Spinal cord (tissue), 10 donors: ENCODE measurements around the gene KIF25. TPM values are rescaled to one million over a fixed set of nuclear protein-coding genes. Genes with fewer than 3 reads are reported as not detected.

Experiments used
- DNase-seq, 6 donors: peaks; one replicate each; pipeline versions ENCODE4 v3.0.0 to v3.0.0-alpha.2; 2013 to 2015; ENCODE audit warnings: low spot score in 6 of 6, low read depth in 4 of 6
- H3K27ac ChIP-seq: one replicate; pipeline ENCODE4 v1.5.1; 2013; ENCODE audit warnings: low read depth, low read length, control low read depth
- H3K27me3 ChIP-seq: one replicate; pipeline ENCODE4 v1.6.1; 2013; ENCODE audit warnings: low read length; ENCODE audit not compliant: control insufficient read depth, insufficient read depth
- H3K36me3 ChIP-seq: one replicate; pipeline ENCODE4 v1.6.1; 2013; ENCODE audit warnings: low read length; ENCODE audit not compliant: control insufficient read depth, insufficient read depth
- H3K4me1 ChIP-seq: one replicate; pipeline ENCODE4 v1.6.1; 2013; ENCODE audit warnings: low read length; ENCODE audit not compliant: control insufficient read depth, insufficient read depth
- H3K4me3 ChIP-seq: one replicate; pipeline ENCODE4 v1.5.1; 2013; ENCODE audit warnings: low read depth, low read length, control low read depth
- H3K9me3 ChIP-seq: one replicate; pipeline ENCODE4 v1.6.1; 2013; ENCODE audit warnings: low read length; ENCODE audit not compliant: control insufficient read depth, insufficient read depth
- WGBS: methylation state at CpG from one replicate; pipeline ENCODE4 v1.1.5; 2013; ENCODE audit warnings: missing lambda C conversion rate; ENCODE audit not compliant: insufficient coverage; 5-methylcytosine and 5-hydroxymethylcytosine counted together
- polyA plus RNA-seq, 2 donors: library from polyadenylated mRNA; unstranded; fragments of 120-200 nt; gene quantifications; one replicate each; pipeline ENCODE4 v1.2.1, GENCODE V29; 2013; ENCODE audit not compliant: insufficient read length in 2 of 2
- total RNA-seq, 2 donors: library from RNA; depleted of rRNA in 1 of 2; stranded (reverse); fragments of 120-200 nt in 1 of 2; fragments of >200 nt in 1 of 2; gene quantifications; one replicate each; pipeline versions ENCODE4 v1.2.3 to v1.2.4, GENCODE V29; 2013 to 2014
- donor health status: healthy.

Gene KIF25
- total and polyA plus RNA-seq, 4 donors, result 1.2 to 3.0 (median 2.2) TPM; not detected in 1

DNA sequence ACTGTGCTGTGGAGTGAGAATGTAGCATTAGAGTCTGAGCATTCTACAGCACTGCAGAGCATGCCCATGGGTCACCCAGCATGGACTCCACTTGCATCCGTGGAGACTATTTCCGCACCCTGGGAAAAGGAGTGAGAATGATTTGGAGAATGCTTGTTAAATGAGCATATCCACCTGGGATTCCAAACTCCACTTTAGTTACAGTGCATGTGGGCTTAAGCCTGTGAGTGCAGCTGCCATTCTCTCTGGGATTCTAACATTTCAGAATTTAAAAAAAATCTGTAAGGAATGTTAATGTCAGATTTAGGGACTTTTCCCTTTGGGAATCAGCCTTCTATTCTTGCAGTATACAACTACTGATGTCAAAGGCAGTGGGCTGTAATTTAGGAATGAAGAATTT, 33.4 kb downstream of the KIF25 start:
- peak in 1 of 6 donors; percentile 37 for DNase-seq
- Histone ChIP-seq H3K36me3 (no peaks in the 10 kb centered on the region), H3K4me3 (no peak overlapping the region), H3K4me1 (peaks cover 15% of the 10 kb centered on the region), H3K9me3 (no peaks in the 10 kb centered on the region), H3K27me3 (no peaks in the 10 kb centered on the region), H3K27ac (no peak overlapping the region)
- WGBS, result no CpG with 5 or more reads among the region's 2 CpGs

DNA sequence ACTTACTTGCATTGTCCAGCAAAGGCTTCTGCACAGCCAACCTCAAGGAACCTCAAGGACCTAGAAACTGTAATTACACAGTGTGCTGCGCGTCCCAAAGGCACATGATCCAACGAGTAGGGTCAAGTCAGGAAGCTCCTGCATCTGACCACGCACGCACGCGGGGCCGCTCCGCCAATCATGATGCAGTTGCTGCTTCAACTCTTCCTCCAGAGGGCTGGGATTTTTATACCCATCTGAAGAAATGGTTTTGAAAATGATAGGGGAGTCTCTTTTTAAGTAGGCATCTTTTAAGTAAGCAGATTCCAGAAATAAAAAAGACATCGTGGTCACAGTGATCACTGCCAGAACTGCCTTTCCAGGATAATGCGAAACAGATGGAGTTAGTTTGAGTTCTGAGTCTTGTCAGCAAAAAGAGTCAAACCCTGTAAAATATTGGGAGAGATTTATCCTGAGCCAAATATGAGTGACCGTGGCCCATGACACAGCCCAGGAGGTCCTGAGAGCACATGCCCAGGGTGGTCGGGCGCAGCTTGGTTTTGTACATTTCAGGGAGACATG, 34.0 kb downstream of the KIF25 start:
- Histone ChIP-seq H3K4me3 (no peak overlapping the region), H3K27me3 (no peaks in the 10 kb centered on the region), H3K9me3 (no peaks in the 10 kb centered on the region), H3K36me3 (no peaks in the 10 kb centered on the region), H3K4me1 (peaks cover 19% of the 10 kb centered on the region), H3K27ac (peak overlapping the region; percentile 57)
- 91% methylated on average over 8 of the region's 14 CpGs for WGBS
- peak in 1 of 6 donors; percentile 84 for DNase-seq

DNA sequence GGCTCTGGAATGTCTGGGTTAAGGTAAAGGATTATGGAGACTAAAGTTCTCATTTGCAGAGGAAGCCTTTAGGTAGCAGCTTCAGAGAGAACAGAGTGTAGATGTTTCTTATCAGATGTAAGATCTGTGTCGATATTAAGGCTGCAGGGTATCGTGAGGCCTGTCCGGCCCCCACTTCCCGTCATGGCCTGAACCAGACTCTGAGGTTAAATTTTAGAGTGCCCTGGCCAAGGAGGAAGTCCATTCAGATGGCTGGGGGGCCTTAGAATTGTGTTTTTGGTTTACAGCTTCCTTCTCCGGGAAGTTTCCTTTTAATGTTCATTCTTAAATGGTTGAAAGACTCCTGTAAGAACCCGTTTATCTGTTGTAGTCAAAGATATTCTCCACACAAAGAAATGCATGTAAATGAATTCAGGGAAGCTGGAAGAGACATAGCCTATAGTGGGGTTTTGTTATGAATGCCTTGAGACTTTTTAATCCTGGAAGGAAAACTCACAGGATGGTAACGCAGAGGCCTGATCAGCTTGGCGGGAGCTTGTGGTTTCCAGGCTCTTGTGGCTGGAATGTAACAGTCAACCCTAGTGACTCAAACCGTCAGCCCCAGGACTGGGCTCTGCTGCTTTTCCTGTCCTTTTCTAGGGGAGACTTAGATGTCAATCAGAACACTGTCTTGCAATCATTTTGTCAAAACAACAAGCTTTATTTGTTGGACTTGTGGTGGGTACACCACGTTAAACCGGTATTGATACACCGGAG, 34.7 kb downstream of the KIF25 start:
- Histone ChIP-seq H3K27me3 (no peaks in the 10 kb centered on the region), H3K4me1 (peaks cover 19% of the 10 kb centered on the region), H3K9me3 (no peaks in the 10 kb centered on the region), H3K27ac (peak overlapping the region; percentile 57), H3K4me3 (no peak overlapping the region), H3K36me3 (no peaks in the 10 kb centered on the region)
- DNase-seq, result peak in 1 of 6 donors; percentile 57
- WGBS, result 64% methylated on average over 9 of the region's 12 CpGs

DNA sequence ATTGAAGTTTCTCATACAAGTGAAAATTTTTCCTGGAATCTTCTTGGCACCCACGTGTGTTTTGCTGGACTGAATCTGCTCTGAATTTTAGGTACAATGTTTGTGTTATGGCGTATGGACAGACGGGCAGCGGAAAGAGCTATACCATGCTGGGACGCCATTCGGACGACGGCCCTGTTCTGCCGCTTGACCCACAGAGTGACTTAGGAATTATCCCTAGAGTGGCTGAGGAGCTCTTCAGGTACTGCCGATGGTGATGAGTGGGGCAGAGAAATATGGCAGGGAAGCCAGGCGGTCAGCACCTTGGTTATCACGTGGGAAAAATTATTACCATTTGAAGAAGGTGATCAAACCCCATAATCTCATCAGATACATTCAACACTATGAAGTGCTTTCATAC, 36.3 kb downstream of the KIF25 start:
- DNase-seq, result no peak
- Histone ChIP-seq H3K27ac (no peak overlapping the region), H3K9me3 (peaks cover 8% of the 10 kb centered on the region), H3K27me3 (no peaks in the 10 kb centered on the region), H3K36me3 (no peaks in the 10 kb centered on the region), H3K4me1 (peaks cover 19% of the 10 kb centered on the region), H3K4me3 (no peak overlapping the region)
- WGBS, result over 99% methylated on average over 10 of the region's 12 CpGs

DNA sequence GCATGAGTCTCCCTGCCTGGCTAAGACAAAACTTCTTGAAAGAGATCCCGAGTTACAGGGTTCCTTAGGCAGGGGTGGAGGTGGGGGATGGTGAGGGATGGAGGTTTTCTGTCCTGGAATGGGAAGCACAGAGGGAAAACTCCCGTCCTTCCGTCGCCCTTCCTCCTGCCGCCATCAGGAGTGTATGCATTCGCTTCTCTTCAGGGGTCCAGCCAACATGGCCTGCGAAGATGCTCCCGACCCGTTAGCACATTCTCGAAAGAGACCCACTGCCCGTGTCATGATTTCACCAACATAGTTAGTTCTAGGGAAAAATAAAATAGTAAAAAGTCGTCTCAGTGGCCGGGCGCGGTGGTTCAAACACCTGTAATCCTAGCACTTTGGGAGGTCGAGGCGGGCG, 37.1 kb downstream of the KIF25 start:
- Histone ChIP-seq H3K4me3 (no peak overlapping the region), H3K27me3 (no peaks in the 10 kb centered on the region), H3K36me3 (no peaks in the 10 kb centered on the region), H3K4me1 (peaks cover 19% of the 10 kb centered on the region), H3K9me3 (peaks cover 13% of the 10 kb centered on the region), H3K27ac (peak overlapping the region; percentile 20)
- 83% methylated on average over 6 of the region's 18 CpGs for WGBS
- DNase-seq, result no peak

DNA sequence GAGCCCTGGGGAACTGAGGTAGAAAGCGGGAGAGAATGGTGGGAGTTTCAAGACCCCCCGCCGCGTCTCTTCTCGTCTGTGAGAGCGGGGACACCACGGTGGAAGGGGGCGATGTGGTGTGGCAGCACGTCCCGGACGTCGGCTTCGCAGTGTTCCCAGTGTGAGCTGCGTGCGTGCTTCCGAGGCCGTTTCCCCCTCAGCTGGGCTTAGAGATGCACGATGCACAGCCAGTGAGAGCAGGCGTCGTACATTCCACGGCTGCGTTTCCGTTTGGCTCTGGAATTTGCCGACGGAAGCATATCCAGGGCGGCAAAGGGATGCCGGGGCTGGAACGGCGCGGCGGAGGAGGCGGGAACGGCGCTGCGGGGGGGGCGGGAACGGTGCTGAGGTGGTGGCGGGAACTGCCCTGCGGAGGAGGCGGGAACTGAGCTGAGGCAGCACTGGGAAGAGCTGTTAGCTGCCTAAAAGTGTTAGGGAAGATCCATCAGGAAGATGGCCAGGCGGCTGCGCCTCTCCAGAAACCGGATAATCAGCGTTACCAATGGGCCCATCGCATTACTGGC, 37.7 kb downstream of the KIF25 start:
- WGBS, result 12% methylated on average over 40 of the region's 45 CpGs
- Histone ChIP-seq H3K27ac (peak overlapping the region; percentile 70), H3K4me1 (peaks cover 19% of the 10 kb centered on the region), H3K4me3 (peak overlapping the region; percentile 31), H3K9me3 (peaks cover 17% of the 10 kb centered on the region), H3K27me3 (no peaks in the 10 kb centered on the region), H3K36me3 (no peaks in the 10 kb centered on the region)
- DNase-seq, result peak in 2 of 6 donors; percentile 75 to 84

DNA sequence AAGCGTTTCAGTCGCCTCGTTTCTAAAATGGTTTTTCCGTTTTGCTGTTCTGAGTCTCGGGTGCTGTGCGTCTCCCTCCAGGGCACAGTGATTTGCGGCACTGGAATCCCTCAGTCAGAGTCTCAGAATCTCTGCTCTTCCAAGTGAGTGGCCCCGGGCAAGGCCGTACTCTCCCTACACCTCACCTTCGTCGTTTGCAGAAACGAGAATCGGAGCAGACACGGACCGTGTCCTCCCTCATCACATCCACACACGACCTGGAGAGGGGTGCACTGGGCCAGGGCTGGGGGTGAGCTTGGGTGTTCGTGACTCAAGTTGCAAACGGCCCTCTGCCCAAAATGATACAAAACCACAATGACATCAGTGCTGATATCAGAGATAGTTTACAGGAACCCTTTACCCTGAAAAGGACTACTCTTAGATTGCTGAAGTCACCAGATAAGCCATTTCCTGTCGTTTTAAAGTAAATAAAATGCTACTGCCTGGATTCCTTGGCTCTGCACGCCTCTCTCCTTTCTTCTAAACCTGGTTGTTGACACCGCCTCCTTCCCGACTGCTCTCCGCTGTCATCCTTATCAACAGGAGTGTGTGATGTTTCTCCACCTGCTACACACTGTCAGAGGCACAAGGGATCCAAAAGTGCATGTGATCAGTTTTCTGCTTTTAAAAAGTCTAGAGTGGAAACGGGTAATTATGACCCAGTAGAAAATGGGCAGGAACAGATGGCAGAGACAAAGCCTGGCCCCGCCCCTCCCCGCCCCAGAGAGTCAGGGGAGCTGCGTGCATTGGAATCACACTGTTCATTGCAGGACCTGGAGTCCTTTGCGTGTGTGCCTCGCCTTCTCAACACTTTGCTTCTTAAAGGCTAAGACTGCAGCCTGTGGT, 38.4 kb downstream of the KIF25 start:
- Histone ChIP-seq H3K27me3 (no peaks in the 10 kb centered on the region), H3K9me3 (peaks cover 19% of the 10 kb centered on the region), H3K4me1 (peaks cover 19% of the 10 kb centered on the region), H3K36me3 (no peaks in the 10 kb centered on the region), H3K4me3 (peak overlapping the region; percentile 31), H3K27ac (peak overlapping the region; percentile 70)
- whole genome bisulfite sequencing, result 46% methylated on average over 14 of the region's 29 CpGs
- DNase-seq, result peak in 1 of 6 donors; percentile 50

DNA sequence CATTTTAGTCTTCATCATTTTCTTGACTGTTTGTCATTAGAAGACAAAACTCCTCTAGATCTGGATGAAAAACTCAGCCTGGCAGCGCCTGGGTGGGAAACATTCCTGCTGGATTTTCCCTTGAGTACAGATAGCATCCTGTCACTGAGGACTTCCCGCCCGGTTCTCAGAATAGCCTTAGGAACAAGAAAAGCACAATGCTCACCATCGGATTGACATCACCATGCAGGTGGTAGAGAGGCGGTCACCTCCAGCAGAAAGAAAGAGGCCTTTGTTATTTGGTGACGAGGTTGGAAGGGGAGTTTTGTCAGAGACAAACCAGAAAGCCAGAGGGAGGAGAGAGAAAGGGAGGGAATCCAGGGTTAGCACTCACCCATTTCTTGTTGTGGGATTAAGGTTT, 39.8 kb downstream of the KIF25 start:
- Histone ChIP-seq H3K4me3 (no peak overlapping the region), H3K4me1 (peaks cover 10% of the 10 kb centered on the region), H3K27ac (no peak overlapping the region), H3K36me3 (no peaks in the 10 kb centered on the region), H3K9me3 (peaks cover 23% of the 10 kb centered on the region), H3K27me3 (no peaks in the 10 kb centered on the region)
- WGBS, result 71% methylated on average over 1 of the region's 6 CpGs
- DNase-seq, result no peak

DNA sequence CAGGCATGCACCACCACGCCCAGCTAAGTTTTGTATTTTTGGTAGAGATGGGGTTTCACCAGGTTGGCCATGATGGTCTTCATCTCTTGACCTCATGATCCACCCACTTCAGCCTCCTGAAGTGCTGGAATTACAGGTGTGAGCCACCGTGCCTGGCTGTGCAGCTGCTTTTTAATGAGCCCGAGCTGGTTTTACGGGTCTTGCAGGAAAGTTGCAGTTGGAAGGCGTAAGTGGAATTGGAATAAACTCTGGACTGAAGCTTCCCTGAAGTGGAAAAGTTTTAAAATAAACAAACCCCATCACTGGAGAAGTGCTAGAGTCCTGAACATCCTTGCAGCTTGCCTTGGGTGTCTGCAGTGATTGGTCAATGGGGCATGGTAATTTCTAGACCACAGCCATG, 40.4 kb downstream of the KIF25 start:
- no peak overlapping the region for H3K27ac ChIP-seq

More for the DNA sequence above, 40.4 kb downstream of the KIF25 start:
- WGBS, result 83% methylated on average over 1 of the region's 5 CpGs
- Histone ChIP-seq H3K27me3 (no peaks in the 10 kb centered on the region), H3K36me3 (peaks cover 2% of the 10 kb centered on the region), H3K9me3 (peaks cover 24% of the 10 kb centered on the region), H3K4me1 (peaks cover 10% of the 10 kb centered on the region), H3K4me3 (no peak overlapping the region)
- DNase-seq, result no peak
